ENCODE measurements around the gene CFAP74.

GRCh38 chr1:2050793-2051682 lies 47.5 kb upstream of the CFAP74 start:
- TF ChIP-seq, protein P1, sequence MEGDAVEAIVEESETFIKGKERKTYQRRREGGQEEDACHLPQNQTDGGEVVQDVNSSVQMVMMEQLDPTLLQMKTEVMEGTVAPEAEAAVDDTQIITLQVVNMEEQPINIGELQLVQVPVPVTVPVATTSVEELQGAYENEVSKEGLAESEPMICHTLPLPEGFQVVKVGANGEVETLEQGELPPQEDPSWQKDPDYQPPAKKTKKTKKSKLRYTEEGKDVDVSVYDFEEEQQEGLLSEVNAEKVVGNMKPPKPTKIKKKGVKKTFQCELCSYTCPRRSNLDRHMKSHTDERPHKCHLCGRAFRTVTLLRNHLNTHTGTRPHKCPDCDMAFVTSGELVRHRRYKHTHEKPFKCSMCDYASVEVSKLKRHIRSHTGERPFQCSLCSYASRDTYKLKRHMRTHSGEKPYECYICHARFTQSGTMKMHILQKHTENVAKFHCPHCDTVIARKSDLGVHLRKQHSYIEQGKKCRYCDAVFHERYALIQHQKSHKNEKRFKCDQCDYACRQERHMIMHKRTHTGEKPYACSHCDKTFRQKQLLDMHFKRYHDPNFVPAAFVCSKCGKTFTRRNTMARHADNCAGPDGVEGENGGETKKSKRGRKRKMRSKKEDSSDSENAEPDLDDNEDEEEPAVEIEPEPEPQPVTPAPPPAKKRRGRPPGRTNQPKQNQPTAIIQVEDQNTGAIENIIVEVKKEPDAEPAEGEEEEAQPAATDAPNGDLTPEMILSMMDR (conservative IDR thresholded peaks at IDR 0.05; ENCODE audit: low read depth, low read length) = no peak
- TF ChIP-seq POLR2A (IDR thresholded peaks at IDR 0.05; ENCODE audit: low read depth, low read length) (no peak), BHLHE40 (IDR thresholded peaks at IDR 0.05; ENCODE audit: low read depth, low read length) (no peak)
